D721Med (cell line): ENCODE measurements around the gene ZNF57.
"Not testable (repeated sequence)": the region's sequence is repeated elsewhere in the genome, so short reads cannot be mapped to it uniquely, and the experiment has no call there.

Experiments
- DNase-seq: peaks from one replicate; pipeline ENCODE4 v3.0.0; 2011; ENCODE audit warnings: low spot score; ENCODE audit not compliant: insufficient read length
- FAIRE-seq: peaks from 2 replicates; lab custom pipeline; 2011; peaks lifted over from hg19 to GRCh38; lab: Jason Lieb, UNC
- CTCF ChIP-seq: IDR thresholded peaks from 2 replicates; pipeline ENCODE4 v1.5.1; 2012; ENCODE audit warnings: mild to moderate bottlenecking, control low read depth; ENCODE audit not compliant: insufficient read depth; ENCODE audit errors: missing control alignments

Gene ZNF57

GRCh38 chr19:2902590-2903218, 2.0 kb downstream of the ZNF57 start:
- no peak for TF ChIP-seq CTCF
- DNase-seq (no peak), FAIRE-seq (no peak)

GRCh38 chr19:2903326-2903725, 2.6 kb downstream of the ZNF57 start:
- DNase-seq, FAIRE-seq: not testable (repeated sequence)

- no peak for FAIRE-seq
- DNase-seq = no peak
- no peak for TF ChIP-seq CTCF
Measured at GRCh38 chr19:2905918-2906519, 5.3 kb downstream of the ZNF57 start.

- no peak for FAIRE-seq
- TF ChIP-seq CTCF = no peak
- no peak for DNase-seq
Measured at GRCh38 chr19:2906631-2907195, 6.0 kb downstream of the ZNF57 start.

GRCh38 chr19:2912306-2912705, 11.6 kb downstream of the ZNF57 start:
- no peak for DNase-seq
- no peak for FAIRE-seq
- TF ChIP-seq CTCF = no peak

GRCh38 chr19:2917275-2918184, 16.8 kb downstream of the ZNF57 start:
- FAIRE-seq (no peak), DNase-seq (no peak)
- no peak for TF ChIP-seq CTCF

- no peak for DNase-seq
- no peak for TF ChIP-seq CTCF
- no peak for FAIRE-seq
Measured at GRCh38 chr19:2922987-2923386, 22.3 kb downstream of the ZNF57 start.
